Non-pigmented ciliary epithelial cell (primary cell): ENCODE results near the gene LONP2.
A peak's percentile ranks its signal among the peaks of the same experiment; 100 is the strongest.
"Not testable (repeated sequence)": the region's sequence is repeated elsewhere in the genome, so short reads cannot be mapped to it uniquely, and the experiment has no call there.

Experiments
- DNase-seq: peaks from one replicate; pipeline ENCODE4 v3.0.0-alpha.2; 2010; ENCODE audit warnings: low read depth

The LONP2 gene

GRCh38 chr16:48291303-48291702 is 47.2 kb downstream of the LONP2 start:
- DNase-seq = no peak

GRCh38 chr16:48291754-48292153 is 47.7 kb downstream of the LONP2 start:
- no peak for DNase-seq

- DNase-seq = no peak
Measured at GRCh38 chr16:48292452-48292851, 48.4 kb downstream of the LONP2 start.

GRCh38 chr16:48294724-48295123 is 50.6 kb downstream of the LONP2 start:
- DNase-seq = no peak

GRCh38 chr16:48295488-48296281 is 51.6 kb downstream of the LONP2 start:
- no peak for DNase-seq

GRCh38 chr16:48299471-48299870 is 55.4 kb downstream of the LONP2 start:
- no peak for DNase-seq

- no peak for DNase-seq
Measured at GRCh38 chr16:48300391-48300856, 56.3 kb downstream of the LONP2 start.

GRCh38 chr16:48308535-48308934 is 64.4 kb downstream of the LONP2 start:
- no peak for DNase-seq

GRCh38 chr16:48310908-48311641 is 67.0 kb downstream of the LONP2 start:
- no peak for DNase-seq

GRCh38 chr16:48313905-48314304 is 69.8 kb downstream of the LONP2 start:
- not testable (repeated sequence) for DNase-seq

GRCh38 chr16:48317026-48317425 is 72.9 kb downstream of the LONP2 start:
- no peak for DNase-seq

GRCh38 chr16:48317614-48318315 is 73.7 kb downstream of the LONP2 start:
- DNase-seq = peak; percentile 43

GRCh38 chr16:48318630-48319029 is 74.5 kb downstream of the LONP2 start:
- peak; percentile 37 for DNase-seq

- DNase-seq = peak; percentile 40
Measured at GRCh38 chr16:48321317-48322036, 77.4 kb downstream of the LONP2 start.

GRCh38 chr16:48323783-48324775 is 80.0 kb downstream of the LONP2 start:
- no peak for DNase-seq

- no peak for DNase-seq
Measured at GRCh38 chr16:48326915-48327314, 82.8 kb downstream of the LONP2 start.

GRCh38 chr16:48329138-48329537 is 85.0 kb downstream of the LONP2 start:
- no peak for DNase-seq

GRCh38 chr16:48330189-48330840 is 86.2 kb downstream of the LONP2 start:
- no peak for DNase-seq

GRCh38 chr16:48330841-48331192 is 86.7 kb downstream of the LONP2 start:
- no peak for DNase-seq

GRCh38 chr16:48332978-48333377 is 88.9 kb downstream of the LONP2 start:
- DNase-seq = no peak
